Erythroblast (primary cell): ENCODE measurements around the gene KCNT1.

ENCODE experiments used
- GATA1 ChIP-seq: IDR thresholded peaks from 2 replicates; pipeline ENCODE4 v1.6.1; 2011; ENCODE audit warnings: low read depth, mild to moderate bottlenecking, control low read depth, low read length, moderate library complexity
- POLR2A ChIP-seq: IDR thresholded peaks from 2 replicates; pipeline ENCODE4 v1.6.1; 2011; ENCODE audit warnings: mild to moderate bottlenecking, low read length

- TF ChIP-seq POLR2A (no peak), GATA1 (no peak)
Observed at GRCh38 chr9:135664266-135664665, 37.7 kb upstream of the KCNT1 start.
